OCI-LY3 (cell line): ENCODE results near the gene DIO3.

Experiments used
- H2AFZ ChIP-seq: fragments of 200-600, 300-600 bp; shearing (Covaris generic); 2 replicates; pipeline ENCODE4 v1.6.0; 2014; ENCODE audit warnings: antibody characterized with exemption, low read depth, low read length
- H3K27ac ChIP-seq: fragments of 200-600, 300-600 bp; sonication (generic); 2 replicates; pipeline ENCODE4 v1.5.1; 2014; ENCODE audit warnings: mild to moderate bottlenecking, low read length, moderate library complexity, mixed read lengths
- H3K27me3 ChIP-seq: fragments of 200-600, 300-600 bp; sonication (generic); 2 replicates; pipeline ENCODE4 v1.6.1; 2014; ENCODE audit warnings: low read depth, low read length, mixed read lengths
- H3K36me3 ChIP-seq: fragments of 200-600, 300-600 bp; sonication (generic); replicated peaks from 2 replicates; pipeline ENCODE3; 2014; ENCODE audit warnings: low read depth, low read length, mixed read lengths
- H3K4me1 ChIP-seq: fragments of 300-600, 200-600 bp; sonication (generic); 2 replicates; pipeline ENCODE4 v1.6.1; 2014; ENCODE audit warnings: low read length, mixed read lengths
- H3K4me2 ChIP-seq: fragments of 200-600, 300-600 bp; sonication (generic); 2 replicates; pipeline ENCODE4 v1.6.1; 2014; ENCODE audit warnings: low read length, mixed read lengths
- H3K4me3 ChIP-seq: fragments of 300-600, 200-600 bp; sonication (generic); 2 replicates; pipeline ENCODE4 v1.5.1; 2014; ENCODE audit warnings: antibody characterized with exemption, mild to moderate bottlenecking, low read length, moderate library complexity
- H3K79me2 ChIP-seq: fragments of 300-600, 200-600 bp; shearing (Covaris generic); 2 replicates; pipeline ENCODE4 v1.6.1; 2014; ENCODE audit warnings: mild to moderate bottlenecking, low read length, mixed read lengths
- H3K9ac ChIP-seq: fragments of 300-600, 200-600 bp; shearing (Covaris generic); 2 replicates; pipeline ENCODE4 v1.6.0; 2014; ENCODE audit warnings: mild to moderate bottlenecking, low read length, moderate library complexity
- H3K9me3 ChIP-seq: fragments of 200-600, 300-600 bp; shearing (Covaris generic); 2 replicates; pipeline ENCODE4 v1.6.1; 2014; ENCODE audit warnings: low read length, mixed read lengths; ENCODE audit not compliant: insufficient read depth
- H4K20me1 ChIP-seq: fragments of 200-600, 300-600 bp; sonication (generic); 2 replicates; pipeline ENCODE4 v1.6.1; 2016; ENCODE audit warnings: low read length, mixed read lengths; ENCODE audit not compliant: insufficient read depth
- EZH2phosphoT487 ChIP-seq: fragments of 200-600 bp; shearing (Covaris generic); IDR thresholded peaks from 2 replicates; pipeline ENCODE4 v1.6.1; 2018; ENCODE audit warnings: antibody characterized with exemption, mixed run types, low read depth
- TF ChIP-seq, protein P1 (sequence below): fragments of 200-600, 300-600 bp; sonication (generic); IDR thresholded peaks from 2 replicates; pipeline ENCODE4 v1.5.1; 2014; ENCODE audit warnings: antibody characterized with exemption, low read length, low read depth

Gene DIO3

DNA sequence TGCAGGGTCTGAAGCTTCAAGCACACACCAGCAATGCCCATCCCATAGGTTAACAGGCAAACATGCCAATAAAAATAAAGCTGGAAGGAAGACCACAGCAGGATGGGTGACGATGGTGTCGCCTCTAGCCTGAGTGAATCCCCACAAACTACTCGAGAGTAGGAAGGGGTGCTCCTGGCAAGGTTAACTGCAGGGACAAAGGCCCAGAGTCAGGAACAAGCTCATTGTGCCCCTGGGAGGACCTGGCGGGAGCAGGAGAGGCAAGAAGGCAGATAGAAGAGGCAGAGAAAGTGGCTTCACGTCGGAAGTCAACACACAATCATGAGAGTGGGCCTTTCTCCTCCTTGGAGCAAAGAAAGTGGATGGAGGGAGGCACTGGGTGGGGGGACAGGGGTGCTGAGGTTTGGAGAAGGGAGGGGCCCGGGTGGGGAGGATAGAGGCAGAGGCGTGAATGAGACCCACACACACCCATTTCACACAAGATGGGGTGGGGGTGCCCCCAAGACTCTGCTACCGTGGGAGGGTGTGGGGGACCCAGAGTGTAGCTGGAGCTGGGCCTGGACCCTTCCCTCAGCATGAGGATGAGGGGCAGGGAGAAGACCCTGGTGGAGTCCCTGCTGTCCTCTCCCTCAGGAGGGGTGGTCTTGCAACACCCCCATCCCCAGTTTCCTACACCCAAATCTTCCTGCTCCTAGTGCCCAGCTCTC, 43.1 kb downstream of the DIO3 start:
- TF ChIP-seq, protein P1, sequence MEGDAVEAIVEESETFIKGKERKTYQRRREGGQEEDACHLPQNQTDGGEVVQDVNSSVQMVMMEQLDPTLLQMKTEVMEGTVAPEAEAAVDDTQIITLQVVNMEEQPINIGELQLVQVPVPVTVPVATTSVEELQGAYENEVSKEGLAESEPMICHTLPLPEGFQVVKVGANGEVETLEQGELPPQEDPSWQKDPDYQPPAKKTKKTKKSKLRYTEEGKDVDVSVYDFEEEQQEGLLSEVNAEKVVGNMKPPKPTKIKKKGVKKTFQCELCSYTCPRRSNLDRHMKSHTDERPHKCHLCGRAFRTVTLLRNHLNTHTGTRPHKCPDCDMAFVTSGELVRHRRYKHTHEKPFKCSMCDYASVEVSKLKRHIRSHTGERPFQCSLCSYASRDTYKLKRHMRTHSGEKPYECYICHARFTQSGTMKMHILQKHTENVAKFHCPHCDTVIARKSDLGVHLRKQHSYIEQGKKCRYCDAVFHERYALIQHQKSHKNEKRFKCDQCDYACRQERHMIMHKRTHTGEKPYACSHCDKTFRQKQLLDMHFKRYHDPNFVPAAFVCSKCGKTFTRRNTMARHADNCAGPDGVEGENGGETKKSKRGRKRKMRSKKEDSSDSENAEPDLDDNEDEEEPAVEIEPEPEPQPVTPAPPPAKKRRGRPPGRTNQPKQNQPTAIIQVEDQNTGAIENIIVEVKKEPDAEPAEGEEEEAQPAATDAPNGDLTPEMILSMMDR = no peak
- no peak for TF ChIP-seq EZH2phosphoT487
- no peaks in the 10 kb centered on the region for H3K36me3 ChIP-seq
- no peaks in the 10 kb centered on the region for H3K4me1 ChIP-seq
- no peak overlapping the region for H3K4me3 ChIP-seq
- H3K79me2 ChIP-seq = no peaks in the 10 kb centered on the region
- no peak overlapping the region for H3K27ac ChIP-seq
- no peak overlapping the region for H3K4me2 ChIP-seq
- peaks cover 10% of the 10 kb centered on the region; the same call in 1 of the 2 replicates for H3K27me3 ChIP-seq
- no peak overlapping the region for H3K9ac ChIP-seq
- no peaks in the 10 kb centered on the region for H4K20me1 ChIP-seq
- no peaks in the 10 kb centered on the region for H3K9me3 ChIP-seq
- H2AFZ ChIP-seq = no peak overlapping the region

DNA sequence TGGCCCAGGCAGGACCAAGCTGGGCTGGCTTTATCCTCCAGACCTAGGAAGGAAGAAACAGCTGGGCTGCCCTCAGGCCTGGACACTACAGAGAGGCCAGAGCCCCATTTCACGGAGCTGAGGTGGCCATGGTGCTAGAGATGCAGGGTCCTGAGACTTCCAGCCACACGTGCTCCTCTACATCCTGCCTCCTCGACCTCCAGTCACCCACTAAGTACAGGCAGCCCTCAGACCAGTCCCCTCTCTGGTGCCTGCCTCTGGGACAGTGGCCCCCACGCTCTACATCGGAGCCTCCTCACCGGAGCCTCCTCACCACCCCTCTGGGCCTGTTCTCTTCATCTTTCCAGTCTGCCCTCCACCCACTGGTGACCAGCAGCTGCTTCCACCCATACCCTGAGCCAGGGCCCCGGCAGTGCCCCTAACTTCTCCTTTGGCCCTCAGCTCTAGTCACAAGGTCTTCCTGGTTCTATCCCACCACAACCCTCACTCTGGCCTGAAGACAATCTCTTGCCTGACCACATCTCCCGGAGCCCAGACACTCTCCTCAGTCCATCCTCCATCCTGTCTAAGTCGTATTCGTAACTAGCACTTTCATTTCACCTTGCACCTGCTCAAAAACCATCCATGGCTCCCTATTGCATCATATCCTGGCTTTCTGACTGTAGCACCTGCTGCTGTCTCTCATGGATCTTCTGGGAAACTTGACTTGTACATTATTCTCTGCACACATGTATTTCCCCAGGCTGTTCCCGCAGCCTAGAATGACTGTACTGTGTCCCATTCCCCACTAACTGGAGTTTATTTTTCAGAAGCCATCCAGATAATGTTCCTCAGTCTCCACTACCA, 43.9 kb downstream of the DIO3 start:
- no peak overlapping the region for H2AFZ ChIP-seq
- H3K9ac ChIP-seq = no peak overlapping the region
- TF ChIP-seq, protein P1 = no peak
- no peak for TF ChIP-seq EZH2phosphoT487
- H4K20me1 ChIP-seq = no peaks in the 10 kb centered on the region
- no peak overlapping the region for H3K4me3 ChIP-seq
- no peaks in the 10 kb centered on the region for H3K36me3 ChIP-seq
- no peaks in the 10 kb centered on the region for H3K9me3 ChIP-seq
- H3K27ac ChIP-seq = no peak overlapping the region
- H3K4me2 ChIP-seq = no peak overlapping the region
- no peaks in the 10 kb centered on the region for H3K79me2 ChIP-seq
- peaks cover 10% of the 10 kb centered on the region for H3K27me3 ChIP-seq
- H3K4me1 ChIP-seq = no peaks in the 10 kb centered on the region

DNA sequence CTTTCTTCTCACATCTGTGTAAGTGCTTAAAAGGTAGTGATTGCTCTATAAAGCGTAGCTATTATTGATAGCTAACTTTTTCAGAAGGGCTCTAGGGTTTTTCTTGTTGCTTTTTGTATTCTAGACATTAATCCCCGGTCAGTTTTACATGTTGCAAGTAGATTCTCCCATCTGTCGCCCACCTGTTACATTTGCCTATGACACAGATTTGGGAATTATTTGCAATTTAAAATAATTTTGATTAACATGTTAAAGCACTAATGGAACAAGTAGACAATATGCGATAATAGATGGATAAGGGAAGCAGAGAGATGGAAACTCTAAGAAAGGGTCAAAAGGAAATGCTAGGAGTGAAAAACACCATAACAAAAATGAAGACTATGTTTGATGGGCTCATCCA, 44.5 kb downstream of the DIO3 start:
- Histone ChIP-seq H3K4me2 (no peak overlapping the region), H3K9ac (no peak overlapping the region), H3K27me3 (peaks cover 15% of the 10 kb centered on the region), H3K4me3 (no peak overlapping the region), H3K9me3 (no peaks in the 10 kb centered on the region), H3K27ac (no peak overlapping the region), H4K20me1 (no peaks in the 10 kb centered on the region), H3K79me2 (no peaks in the 10 kb centered on the region), H3K4me1 (no peaks in the 10 kb centered on the region), H3K36me3 (no peaks in the 10 kb centered on the region), H2AFZ (no peak overlapping the region)
- TF ChIP-seq, protein P1 = no peak
- no peak for TF ChIP-seq EZH2phosphoT487
